ENCODE results near the gene OR51V1. TPM values are rescaled to one million over a fixed set of nuclear protein-coding genes. Genes with fewer than 3 reads are reported as not detected.
"Not testable (repeated sequence)": the region's sequence is repeated elsewhere in the genome, so short reads cannot be mapped to it uniquely, and the experiment has no call there.

OR51V1 gene
- total and polyA plus RNA-seq, 12 donors = not detected

GRCh38 chr11:5174934-5175333, 25.5 kb downstream of the OR51V1 start:
- 84 to 91% (median 89%) methylated on average over 7 of the region's 7 CpGs for WGBS, 4 donors
- Histone ChIP-seq H3K27ac (no peak overlapping the region), H3K36me3 (replicated peaks in 1 of 2) (no peaks in the 10 kb centered on the region), H3K4me1 (replicated peaks in 1 of 2) (no peaks in the 10 kb centered on the region), H3K9me3 (replicated peaks in 1 of 3) (no peaks in the 10 kb centered on the region), H3K27me3 (no peaks in the 10 kb centered on the region), H3K4me3 (no peak overlapping the region)
- no peak for TF ChIP-seq POLR2A (IDR thresholded peaks at IDR 0.05)
- no peak for TF ChIP-seq CTCF (IDR thresholded peaks at IDR 0.05)
- intact Hi-C loops (cut with DNase I) = no loop called here
- no peak for DNase-seq

- DNase-seq = no peak
- no peaks in the 10 kb centered on the region for H3K9me3 ChIP-seq (replicated peaks in 1 of 3)
- TF ChIP-seq POLR2A (IDR thresholded peaks at IDR 0.05) (no peak), CTCF (IDR thresholded peaks at IDR 0.05) (no peak)
- intact Hi-C loops (cut with DNase I) = no loop called here
- no peak overlapping the region for H3K4me3 ChIP-seq
- H3K27ac ChIP-seq = no peak overlapping the region
- 53 to 65% (median 61%) methylated on average over 2 of the region's 2 CpGs for WGBS, 4 donors
- no peaks in the 10 kb centered on the region for H3K36me3 ChIP-seq (replicated peaks in 1 of 2)
- no peaks in the 10 kb centered on the region for H3K4me1 ChIP-seq (replicated peaks in 1 of 2)
- no peaks in the 10 kb centered on the region for H3K27me3 ChIP-seq
Measured at GRCh38 chr11:5171856-5172255, 28.6 kb downstream of the OR51V1 start.

GRCh38 chr11:5165898-5166297, 34.6 kb downstream of the OR51V1 start:
- intact Hi-C loops (cut with DNase I); H3K9me3 ChIP-seq (replicated peaks in 1 of 3); H3K27me3 ChIP-seq; H3K4me3 ChIP-seq; H3K27ac ChIP-seq; H3K4me1 ChIP-seq (replicated peaks in 1 of 2); H3K36me3 ChIP-seq (replicated peaks in 1 of 2); DNase-seq: not testable (repeated sequence)

- DNase-seq; H3K4me1 ChIP-seq (replicated peaks in 1 of 2); H3K9me3 ChIP-seq (replicated peaks in 1 of 3); H3K4me3 ChIP-seq; H3K27me3 ChIP-seq; H3K27ac ChIP-seq; H3K36me3 ChIP-seq (replicated peaks in 1 of 2); intact Hi-C loops (cut with DNase I): not testable (repeated sequence)
- 68 to 71% (median 70%) methylated on average over 6 of the region's 6 CpGs for WGBS, 4 donors
Measured at GRCh38 chr11:5164807-5165206, 35.7 kb downstream of the OR51V1 start.

- H3K9me3 ChIP-seq (replicated peaks in 1 of 3); H3K4me1 ChIP-seq (replicated peaks in 1 of 2); H3K27me3 ChIP-seq; H3K27ac ChIP-seq; intact Hi-C loops (cut with DNase I); DNase-seq; H3K36me3 ChIP-seq (replicated peaks in 1 of 2); H3K4me3 ChIP-seq: not testable (repeated sequence)
- 75 to 94% methylated on average over 1 of the region's 1 CpG; no CpG with 5 or more reads in 2 of the 4 donors for WGBS, 4 donors
Measured at GRCh38 chr11:5161045-5161444, 39.4 kb downstream of the OR51V1 start.

- intact Hi-C loops (cut with DNase I); H3K27me3 ChIP-seq; H3K4me1 ChIP-seq (replicated peaks in 1 of 2); H3K9me3 ChIP-seq (replicated peaks in 1 of 3); H3K4me3 ChIP-seq; H3K36me3 ChIP-seq (replicated peaks in 1 of 2); H3K27ac ChIP-seq; DNase-seq: not testable (repeated sequence)
- 78 to 83% (median 79%) methylated on average over 4 of the region's 4 CpGs for WGBS, 4 donors
Measured at GRCh38 chr11:5160217-5160616, 40.3 kb downstream of the OR51V1 start.
